Measurements from ENCODE around the gene CXorf38.
A peak's percentile ranks its signal among the peaks of the same experiment; 100 is the strongest.
"Not testable (repeated sequence)": the region's sequence is repeated elsewhere in the genome, so short reads cannot be mapped to it uniquely, and the experiment has no call there.

CXorf38 gene

DNA sequence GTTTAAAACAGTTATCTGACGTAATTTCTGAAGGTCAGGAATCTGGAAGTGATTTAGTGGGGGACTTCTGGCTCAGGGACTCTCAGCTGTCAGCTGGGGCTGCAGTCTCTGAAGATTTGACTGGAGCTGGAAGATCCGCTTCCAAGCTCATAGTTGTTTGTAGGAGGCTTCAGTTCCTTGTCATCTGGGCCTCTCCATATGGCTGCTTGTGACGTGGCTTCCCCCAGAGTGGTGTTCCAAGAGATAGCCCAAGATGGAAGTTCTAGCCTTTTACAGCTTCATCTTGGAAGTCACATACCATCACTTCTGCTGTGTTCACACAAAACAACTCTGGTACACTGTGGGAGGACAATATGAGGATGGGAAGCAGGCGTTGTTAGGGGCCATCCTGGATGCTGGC lies 22.1 kb downstream of the CXorf38 start:
- DNase-seq = no peak

GRCh38 chrX:40623665-40624064 lies 23.7 kb downstream of the CXorf38 start:
- DNase-seq = no peak

DNA sequence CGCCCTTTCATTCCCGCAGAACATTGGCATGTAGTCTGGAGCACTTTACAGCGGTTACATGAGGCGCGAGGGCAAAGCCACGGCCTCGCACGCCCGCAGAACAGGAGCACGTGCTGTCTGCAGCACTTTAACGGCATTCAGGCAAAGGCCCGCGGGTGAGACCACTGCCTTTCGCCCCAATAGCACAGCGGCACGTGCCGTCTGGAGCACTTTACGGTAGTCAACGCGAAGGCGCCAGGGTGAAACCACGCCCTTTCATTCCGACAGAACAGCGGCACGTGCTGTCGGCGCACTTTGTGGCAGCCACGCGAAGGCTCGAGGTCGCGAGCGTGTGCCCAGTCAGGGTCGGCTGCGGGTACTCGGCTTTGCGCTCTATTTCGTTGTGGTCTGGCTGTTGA lies 24.2 kb downstream of the CXorf38 start, which contains the start of gene MPC1L:
MPC1L (plus strand) TSS at position 290 of the 398 bp plus-strand sequence. CDS start 138 bp downstream, outside the sequence.
- no peak for DNase-seq

DNA sequence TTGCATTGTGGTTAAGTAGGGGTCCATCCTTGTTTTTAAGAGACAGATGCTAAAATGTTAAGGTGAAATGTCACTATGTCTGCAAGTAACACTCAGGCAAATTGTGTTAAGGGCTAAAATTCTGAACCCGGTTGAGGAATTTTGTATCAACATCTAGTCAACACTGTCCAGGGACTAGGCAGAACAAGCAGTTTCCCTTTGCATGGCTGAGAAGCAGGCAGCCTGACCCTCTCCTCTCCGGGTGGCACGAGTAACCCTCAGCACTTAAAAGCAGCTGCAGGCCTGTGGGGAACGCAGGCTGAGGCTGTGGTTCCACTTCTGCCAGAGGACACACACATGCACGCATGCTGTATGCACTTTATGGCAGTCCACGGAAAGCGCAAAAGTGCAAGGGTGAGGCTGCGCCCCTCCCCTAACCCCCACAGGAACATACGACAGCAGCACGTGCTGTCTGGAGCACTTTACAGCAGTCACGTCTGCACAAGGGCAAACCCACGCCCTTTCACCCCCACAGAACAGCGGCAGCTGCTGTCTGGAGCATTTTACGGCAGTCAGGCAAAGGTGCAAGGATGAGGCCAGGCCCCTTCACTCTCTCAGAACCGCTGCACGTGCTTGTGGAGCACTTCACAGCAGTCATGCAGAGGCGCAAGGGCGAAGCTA lies 24.8 kb downstream of the CXorf38 start:
- no peak for DNase-seq

GRCh38 chrX:40617566-40617965 lies 29.8 kb downstream of the CXorf38 start:
- no peak for DNase-seq

GRCh38 chrX:40615976-40616375 lies 31.4 kb downstream of the CXorf38 start:
- no peak for DNase-seq

DNA sequence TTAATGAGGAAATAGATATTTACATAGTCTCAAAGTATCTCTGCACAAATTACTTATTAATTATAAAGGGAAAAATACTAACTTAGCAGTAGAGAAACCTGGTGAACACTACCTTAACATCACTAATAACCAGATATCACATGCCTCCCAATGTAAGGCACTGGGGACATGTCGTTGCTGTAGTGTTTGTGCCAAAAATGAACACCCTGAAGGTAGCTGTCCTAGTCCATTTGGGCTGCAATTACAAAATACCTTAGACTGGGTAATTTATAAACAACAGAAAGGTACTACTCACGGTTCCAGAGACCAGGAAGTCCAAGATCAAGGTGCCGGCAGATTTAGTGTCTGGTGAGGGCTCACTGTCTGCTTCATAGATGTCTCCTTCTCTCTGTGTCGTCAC lies 34.9 kb downstream of the CXorf38 start:
- no peak for DNase-seq

DNA sequence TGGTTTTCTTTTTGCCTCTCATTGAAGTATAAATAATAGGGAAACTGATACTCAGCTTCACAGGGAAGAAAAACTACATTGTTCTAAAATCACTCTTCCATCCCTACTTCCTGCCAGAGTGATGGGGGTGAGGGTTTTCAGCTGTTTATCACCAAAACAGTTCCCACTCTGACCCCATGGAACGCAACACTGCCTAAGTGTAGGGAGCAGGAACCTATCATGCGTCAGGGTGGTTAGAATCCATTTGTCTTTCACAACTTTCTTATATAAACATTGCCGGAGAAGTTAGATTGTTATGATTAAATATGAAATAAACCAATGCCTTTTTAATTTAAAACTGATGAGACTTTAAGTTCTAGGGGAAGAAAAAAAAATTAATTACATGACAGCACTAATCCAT lies 40.0 kb downstream of the CXorf38 start:
- DNase-seq = no peak

- no peak for DNase-seq
Measured at GRCh38 chrX:40603446-40603845, 43.9 kb downstream of the CXorf38 start.

GRCh38 chrX:40589616-40590321 lies 57.6 kb downstream of the CXorf38 start:
- not testable (repeated sequence) for DNase-seq

- not testable (repeated sequence) for DNase-seq
Measured at GRCh38 chrX:40587623-40588022, 59.7 kb downstream of the CXorf38 start.

- DNase-seq = no peak
Measured at GRCh38 chrX:40582811-40583210, 64.5 kb downstream of the CXorf38 start.

DNA sequence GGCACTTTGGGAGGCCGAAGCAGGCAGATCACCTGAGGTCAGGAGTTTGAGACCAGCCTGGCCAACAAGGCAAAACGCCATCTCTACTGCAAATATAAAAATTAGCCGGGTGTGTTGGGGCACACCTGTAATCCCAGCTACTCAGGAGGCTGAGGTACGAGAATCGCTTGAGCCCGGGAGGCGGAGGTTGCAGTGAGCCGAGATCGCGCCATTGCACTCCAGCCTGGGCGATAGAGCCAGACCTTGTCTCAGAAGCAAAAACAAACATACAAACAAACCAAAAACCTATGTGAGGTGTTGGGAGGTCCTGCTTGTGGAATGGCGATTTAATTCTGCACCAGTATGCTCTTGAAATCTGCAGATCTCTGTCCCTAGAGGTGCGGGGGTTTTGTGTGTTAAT lies 65.2 kb downstream of the CXorf38 start:
- not testable (repeated sequence) for DNase-seq

GRCh38 chrX:40581336-40581920 lies 65.9 kb downstream of the CXorf38 start:
- DNase-seq = no peak

DNA sequence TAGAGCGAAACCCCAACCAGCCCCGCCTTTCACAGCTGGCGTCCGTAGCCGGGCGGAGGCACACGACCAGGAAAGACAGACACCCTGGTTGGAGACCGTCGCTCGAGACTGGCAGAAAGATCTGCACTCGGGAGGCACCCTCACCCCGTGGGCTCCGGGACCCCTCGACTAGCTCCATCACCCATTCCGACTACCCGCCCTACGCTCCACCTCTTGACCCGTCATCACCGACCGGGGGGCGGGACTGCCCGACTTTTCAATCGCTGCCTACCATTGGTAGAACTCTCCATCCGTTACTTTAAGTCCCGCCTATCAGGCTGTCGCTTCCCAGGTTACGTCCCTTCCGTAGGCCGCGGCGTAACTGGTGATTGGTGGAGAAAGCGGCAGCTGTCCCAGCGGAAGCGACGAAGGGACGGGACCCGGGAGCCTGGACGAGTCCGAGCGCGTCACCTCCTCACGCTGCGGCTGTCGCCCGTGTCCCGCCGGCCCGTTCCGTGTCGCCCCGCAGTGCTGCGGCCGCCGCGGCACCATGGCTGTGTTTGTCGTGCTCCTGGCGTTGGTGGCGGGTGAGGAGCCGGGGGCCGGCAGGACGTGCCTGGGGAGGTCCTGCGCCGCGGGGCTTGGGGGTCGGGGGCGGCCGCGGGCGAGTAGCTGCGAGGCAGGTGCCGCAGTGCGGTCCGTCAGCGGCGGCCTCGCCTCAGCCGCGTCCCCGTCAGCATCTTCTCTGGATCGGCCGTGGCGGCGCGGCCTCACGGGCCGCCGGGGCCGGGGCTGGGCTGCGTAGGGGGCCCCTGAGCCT lies 66.6 kb downstream of the CXorf38 start, which contains the start of gene ATP6AP2:
ATP6AP2 (plus strand) TSS at position 434 of the 799 bp plus-strand sequence; CDS start at position 530, 96 bp downstream.
- DNase-seq = peak; percentile 88

DNA sequence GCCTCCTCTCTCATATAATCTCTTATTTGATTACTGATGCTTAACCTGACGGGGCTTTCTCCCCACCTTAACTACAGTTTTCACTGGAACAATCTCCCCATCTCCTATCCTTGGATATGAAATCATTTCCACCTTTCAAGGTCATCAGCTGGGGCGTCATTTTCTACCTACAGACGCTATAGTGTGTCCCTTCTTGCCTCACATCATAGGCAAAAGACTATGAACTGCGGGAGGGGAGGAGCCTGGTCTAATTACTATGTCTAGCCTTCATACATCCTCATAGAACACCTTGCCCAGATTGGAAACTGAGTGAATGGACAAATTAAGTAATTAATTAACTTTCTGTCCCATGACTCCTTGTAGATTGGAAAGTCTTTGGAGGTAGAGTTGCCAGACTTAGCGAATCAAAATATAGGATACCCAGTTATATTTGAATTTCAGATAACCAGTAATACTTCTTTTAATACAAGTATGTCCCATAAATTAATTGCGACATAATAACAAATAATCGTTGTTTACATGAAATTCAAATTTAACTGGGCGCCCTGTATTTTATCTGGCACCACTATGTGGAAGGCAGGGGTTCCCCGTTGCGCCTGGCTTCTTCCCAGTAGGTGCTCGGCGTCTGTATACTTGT lies 67.3 kb downstream of the CXorf38 start:
- DNase-seq = no peak

- no peak for DNase-seq
Measured at GRCh38 chrX:40579141-40579540, 68.2 kb downstream of the CXorf38 start.

DNA sequence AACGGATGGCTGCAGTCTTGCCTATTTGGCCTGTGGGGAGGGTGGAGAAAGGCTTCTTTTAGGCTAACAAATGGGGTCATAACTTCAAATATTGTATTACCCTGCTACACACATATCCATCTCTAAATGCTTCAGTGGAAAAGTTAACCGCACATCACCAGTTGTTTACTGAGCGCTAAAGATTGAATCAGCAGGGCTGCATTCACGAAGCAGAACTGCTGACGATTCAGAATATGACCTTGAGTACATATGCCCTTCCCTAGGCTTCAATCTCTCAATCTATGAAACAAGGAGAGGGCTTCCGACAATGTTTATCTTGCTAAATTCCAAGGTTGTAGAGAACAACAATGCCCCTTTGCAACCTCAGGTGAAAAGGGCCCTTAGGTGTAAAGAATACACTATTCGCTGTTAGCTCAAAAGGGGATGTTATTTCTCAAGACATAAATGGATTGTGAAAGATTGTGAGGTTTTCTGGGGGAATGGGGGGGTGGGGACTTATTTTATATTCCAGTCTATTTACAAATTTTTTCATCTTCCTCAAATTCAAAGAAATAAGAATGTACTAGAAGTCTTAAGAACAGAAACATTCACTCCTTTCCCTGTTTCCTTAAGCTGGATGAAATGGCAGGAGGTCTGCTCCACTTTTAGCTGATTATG lies 69.2 kb downstream of the CXorf38 start:
- no peak for DNase-seq

Data from NCI-H774 (cell line).